LoVo (cell line): ENCODE results near the gene ZNF536.
"Not testable (repeated sequence)": the region's sequence is repeated elsewhere in the genome, so short reads cannot be mapped to it uniquely, and the experiment has no call there.

Experiments
- DNase-seq: peaks from one replicate; pipeline ENCODE4 v3.0.0-alpha.2; 2016; ENCODE audit warnings: low spot score

The ZNF536 gene

GRCh38 chr19:30417166-30417565, 45.0 kb downstream of the ZNF536 start:
- DNase-seq: not testable (repeated sequence)

- no peak for DNase-seq
These were observed 47.5 kb downstream of the ZNF536 start for GRCh38 chr19:30419568-30420180.

GRCh38 chr19:30420316-30420715, 48.1 kb downstream of the ZNF536 start:
- no peak for DNase-seq

GRCh38 chr19:30420881-30421280, 48.7 kb downstream of the ZNF536 start:
- no peak for DNase-seq

- DNase-seq: no peak
These were observed 49.4 kb downstream of the ZNF536 start for GRCh38 chr19:30421571-30421970.

- DNase-seq: no peak
These were observed 51.3 kb downstream of the ZNF536 start for GRCh38 chr19:30423481-30423880.

- no peak for DNase-seq
These were observed 54.0 kb downstream of the ZNF536 start for GRCh38 chr19:30425885-30426838.

GRCh38 chr19:30426864-30427263, 54.7 kb downstream of the ZNF536 start:
- no peak for DNase-seq

GRCh38 chr19:30428092-30428680, 56.0 kb downstream of the ZNF536 start:
- DNase-seq: no peak

- no peak for DNase-seq
These were observed 56.7 kb downstream of the ZNF536 start for GRCh38 chr19:30428844-30429243.

GRCh38 chr19:30430206-30430734, 58.1 kb downstream of the ZNF536 start:
- DNase-seq: no peak

GRCh38 chr19:30431591-30431990, 59.4 kb downstream of the ZNF536 start:
- no peak for DNase-seq

GRCh38 chr19:30434797-30435594, 62.8 kb downstream of the ZNF536 start:
- no peak for DNase-seq

- no peak for DNase-seq
These were observed 65.7 kb downstream of the ZNF536 start for GRCh38 chr19:30437869-30438268.

- no peak for DNase-seq
These were observed 67.1 kb downstream of the ZNF536 start for GRCh38 chr19:30439310-30439709.

- no peak for DNase-seq
These were observed 68.8 kb downstream of the ZNF536 start for GRCh38 chr19:30441011-30441410.

GRCh38 chr19:30442674-30443073, 70.5 kb downstream of the ZNF536 start:
- no peak for DNase-seq

GRCh38 chr19:30443531-30444252, 71.5 kb downstream of the ZNF536 start:
- no peak for DNase-seq

- DNase-seq: no peak
These were observed 72.1 kb downstream of the ZNF536 start for GRCh38 chr19:30444253-30444671.

GRCh38 chr19:30444686-30445232, 72.6 kb downstream of the ZNF536 start:
- no peak for DNase-seq

- no peak for DNase-seq
These were observed 73.2 kb downstream of the ZNF536 start for GRCh38 chr19:30445385-30445784.
